AG09319 (cell line): Measurements from ENCODE around the gene ELOVL2.
A peak's percentile ranks its signal among the peaks of the same experiment; 100 is the strongest.

Source experiments
- DNase-seq: peaks from one replicate; pipeline ENCODE4 v3.0.0-alpha.2; 2010; ENCODE audit warnings: low read depth; ENCODE audit errors: extremely low read depth
- TF ChIP-seq, protein P1 (sequence below): IDR thresholded peaks from 2 replicates; pipeline ENCODE4 v1.5.1; 2011; ENCODE audit warnings: low read depth, mild to moderate bottlenecking, inconsistent platforms, low read length, moderate library complexity

Gene ELOVL2

DNA sequence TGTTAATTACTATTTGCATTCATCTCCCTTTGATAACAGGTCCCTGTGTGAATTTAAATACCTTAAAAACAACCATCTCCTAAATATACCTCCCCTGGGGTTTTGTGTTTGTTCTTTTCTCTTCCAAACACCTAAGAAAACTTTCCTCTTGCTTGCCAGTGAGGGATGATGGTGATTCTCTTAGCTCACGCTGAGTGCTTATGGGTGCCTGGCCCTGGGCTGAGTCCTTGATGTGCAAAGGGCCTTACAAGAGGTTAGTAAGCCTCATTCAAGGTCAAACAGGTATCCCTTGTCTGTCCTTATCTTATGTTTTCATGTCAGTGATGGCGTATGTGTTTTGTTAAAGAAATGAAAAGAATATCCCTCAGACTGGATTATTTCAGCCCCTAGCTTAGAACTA, 81.0 kb downstream of the ELOVL2 start:
- DNase-seq: no peak

DNA sequence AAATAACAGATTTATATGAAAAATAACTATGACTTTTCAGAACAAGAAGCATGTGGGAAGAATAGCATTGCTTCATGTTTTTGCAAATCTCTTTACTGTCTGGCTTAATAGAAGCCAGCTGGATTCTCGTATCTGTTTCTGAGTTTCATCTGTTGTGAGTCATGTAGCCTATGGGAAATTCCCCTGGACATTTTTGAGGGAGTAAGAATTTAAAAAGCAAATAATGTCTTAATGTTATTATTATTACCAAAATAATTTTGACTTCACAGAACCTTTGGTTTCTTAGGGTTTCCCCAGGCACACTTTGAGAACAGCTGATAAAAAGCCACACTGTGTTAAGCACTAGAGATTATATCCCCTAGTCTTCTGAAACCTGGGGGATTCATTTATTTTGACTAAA, 81.4 kb downstream of the ELOVL2 start:
- TF ChIP-seq, protein P1, sequence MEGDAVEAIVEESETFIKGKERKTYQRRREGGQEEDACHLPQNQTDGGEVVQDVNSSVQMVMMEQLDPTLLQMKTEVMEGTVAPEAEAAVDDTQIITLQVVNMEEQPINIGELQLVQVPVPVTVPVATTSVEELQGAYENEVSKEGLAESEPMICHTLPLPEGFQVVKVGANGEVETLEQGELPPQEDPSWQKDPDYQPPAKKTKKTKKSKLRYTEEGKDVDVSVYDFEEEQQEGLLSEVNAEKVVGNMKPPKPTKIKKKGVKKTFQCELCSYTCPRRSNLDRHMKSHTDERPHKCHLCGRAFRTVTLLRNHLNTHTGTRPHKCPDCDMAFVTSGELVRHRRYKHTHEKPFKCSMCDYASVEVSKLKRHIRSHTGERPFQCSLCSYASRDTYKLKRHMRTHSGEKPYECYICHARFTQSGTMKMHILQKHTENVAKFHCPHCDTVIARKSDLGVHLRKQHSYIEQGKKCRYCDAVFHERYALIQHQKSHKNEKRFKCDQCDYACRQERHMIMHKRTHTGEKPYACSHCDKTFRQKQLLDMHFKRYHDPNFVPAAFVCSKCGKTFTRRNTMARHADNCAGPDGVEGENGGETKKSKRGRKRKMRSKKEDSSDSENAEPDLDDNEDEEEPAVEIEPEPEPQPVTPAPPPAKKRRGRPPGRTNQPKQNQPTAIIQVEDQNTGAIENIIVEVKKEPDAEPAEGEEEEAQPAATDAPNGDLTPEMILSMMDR: no peak
- DNase-seq: peak; percentile 59

More for the DNA sequence above, 81.0 kb downstream of the ELOVL2 start:
- TF ChIP-seq, protein P1: no peak

DNA sequence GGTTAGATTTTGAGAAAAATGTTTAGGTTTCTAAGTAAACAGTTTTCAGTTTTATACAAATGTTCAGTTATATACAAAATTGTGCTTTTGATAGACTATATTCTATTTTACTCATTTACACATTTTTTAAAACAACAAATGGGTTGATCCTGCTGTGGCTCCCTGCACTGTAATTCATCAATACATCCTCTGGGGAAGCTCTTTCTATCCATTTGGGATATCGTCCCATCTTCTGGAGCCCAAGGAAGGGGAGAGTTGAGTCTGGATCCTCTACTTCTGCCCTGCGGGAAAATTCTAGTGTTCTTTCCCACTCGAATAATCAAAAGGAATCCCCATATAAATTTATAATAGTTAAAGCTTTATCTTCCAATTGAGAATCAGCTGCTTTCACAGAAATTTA, 82.3 kb downstream of the ELOVL2 start:
- TF ChIP-seq, protein P1: no peak
- no peak for DNase-seq

DNA sequence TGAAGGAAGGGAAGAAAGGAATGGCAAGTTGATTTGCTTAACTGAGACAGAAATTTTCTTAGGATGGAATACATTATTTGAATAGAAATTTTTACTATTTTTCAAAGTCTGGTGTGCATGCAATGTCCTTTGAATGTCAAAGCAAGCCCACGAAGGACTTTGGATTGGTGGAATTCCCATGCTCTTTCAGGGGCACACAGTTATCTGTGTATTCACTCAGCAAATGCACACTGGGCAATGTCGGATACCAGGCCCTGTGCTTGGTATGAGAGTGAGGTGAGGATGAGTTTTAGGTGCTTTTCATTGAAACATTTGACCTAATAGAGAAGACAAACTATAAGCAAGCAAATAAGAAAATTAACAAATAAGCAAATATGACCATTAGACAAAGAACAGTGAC, 83.9 kb downstream of the ELOVL2 start:
- no peak for DNase-seq
- TF ChIP-seq, protein P1: no peak

DNA sequence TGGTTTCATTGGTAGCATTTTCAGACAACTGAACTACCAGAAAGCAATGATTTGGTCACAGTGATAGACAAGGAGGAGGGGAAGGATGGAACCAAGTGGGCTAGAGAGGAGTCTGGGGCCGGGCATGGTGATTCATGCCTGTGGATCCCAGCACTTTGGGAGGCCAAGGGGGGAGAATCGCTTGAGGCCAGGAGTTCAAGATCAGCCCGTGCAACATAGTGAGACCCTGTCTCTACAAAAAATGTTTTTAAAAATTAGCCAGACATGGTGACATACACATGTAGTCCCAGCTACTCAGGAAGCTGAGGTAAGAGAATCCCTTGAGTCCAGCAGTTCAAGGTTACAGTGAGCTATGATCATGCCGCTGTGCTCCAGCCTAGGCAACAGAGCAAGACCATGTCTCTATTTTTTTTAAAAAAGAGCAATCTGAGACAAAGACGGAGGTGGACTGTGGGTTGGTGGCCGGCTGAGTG, 86.7 kb downstream of the ELOVL2 start:
- TF ChIP-seq, protein P1: no peak
- DNase-seq: no peak

DNA sequence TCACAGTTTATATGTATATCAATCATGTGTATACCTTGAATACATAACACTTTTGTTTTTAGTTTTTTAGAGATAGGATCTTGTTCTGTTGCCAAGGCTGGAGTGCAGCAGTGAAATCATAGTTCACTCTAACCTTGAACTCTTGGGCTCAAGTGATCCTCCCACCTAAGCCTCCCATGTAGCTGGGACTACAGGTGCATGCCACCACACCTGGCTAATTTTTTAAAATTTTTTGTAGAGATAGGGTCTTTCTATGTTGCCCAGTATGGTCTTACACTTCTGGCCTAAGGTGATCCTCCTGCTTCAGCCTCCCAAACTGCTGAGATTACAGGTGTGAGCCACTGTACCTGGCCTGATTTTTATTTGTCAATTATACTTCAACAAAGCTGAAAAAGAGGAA, 87.3 kb downstream of the ELOVL2 start:
- TF ChIP-seq, protein P1: no peak
- DNase-seq: no peak

DNA sequence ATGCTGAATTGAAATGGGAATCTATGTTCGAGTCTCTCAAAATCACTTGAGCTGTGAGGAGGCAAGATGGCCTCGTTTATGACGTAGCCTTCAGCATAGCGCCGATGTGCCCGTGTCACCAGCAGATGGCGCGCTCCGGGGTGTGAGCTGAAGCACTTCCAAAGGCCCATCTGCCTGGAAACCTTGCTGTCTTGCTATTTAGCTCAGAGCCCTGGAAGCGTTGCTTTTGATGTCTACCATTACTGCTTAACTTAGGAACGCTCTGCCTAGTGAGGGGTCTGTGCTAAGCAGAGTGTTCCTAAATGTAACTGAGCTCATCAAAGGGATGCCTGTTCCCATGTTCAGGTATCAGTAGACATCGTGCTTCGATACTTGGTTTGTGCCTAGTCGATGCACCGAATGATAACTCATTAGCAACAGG, 89.5 kb downstream of the ELOVL2 start:
- TF ChIP-seq, protein P1: peak; percentile 80

More for the DNA sequence above, 89.5 kb downstream of the ELOVL2 start:
- peak; percentile 16 for DNase-seq
